Pancreas (tissue), 10 donors: ENCODE data around the gene S100P. TPM values are rescaled to one million over a fixed set of nuclear protein-coding genes. Genes with fewer than 3 reads are reported as not detected.
A peak's percentile ranks its signal among the peaks of the same experiment; 100 is the strongest.

ENCODE experiments used
- ATAC-seq, 4 donors: fragments of 200-7000 bp; cut with Tn5 transposase; one replicate each; pipeline versions ENCODE4 v1.8.0 to v1.9.1; 2020; ENCODE audit warnings: mild to moderate bottlenecking in 4 of 4, moderate library complexity in 4 of 4
- DNase-seq, 6 donors: peaks; one replicate each; pipeline ENCODE4 v3.0.0-alpha.2; 2020
- FAIRE-seq: peaks from 2 replicates; lab custom pipeline; 2012; peaks lifted over from hg19 to GRCh38; lab: Jason Lieb, UNC
- H3K27ac ChIP-seq, 4 donors: fragments of 200-600 bp; sonication (generic); 1 replicate in 3 of 4; 2 replicates in 1 of 4; pipeline versions ENCODE4 v1.5.0 to v1.8.0; 2020
- H3K27me3 ChIP-seq, 4 donors: fragments of 200-600 bp; one replicate each; pipeline ENCODE4 v1.8.0; 2021
- H3K36me3 ChIP-seq, 3 donors: fragments of 200-600 bp; sonication (generic) in 1 of 3; one replicate each; pipeline versions ENCODE4 v1.5.0 to v1.8.0; 2020 to 2021
- H3K4me1 ChIP-seq, 3 donors: fragments of 200-600 bp; one replicate each; pipeline ENCODE4 v1.8.0; 2021
- H3K4me3 ChIP-seq, 4 donors: fragments of 200-600 bp; sonication (generic) in 2 of 4; one replicate each; pipeline versions ENCODE4 v1.5.0 to v1.8.0; 2020 to 2021
- H3K9me3 ChIP-seq, 4 donors: fragments of 200-600 bp; one replicate each; pipeline ENCODE4 v1.8.0; 2021
- WGBS, 2 donors: extraction: QIAGEN DNeasy Blood & Tissue Kit; methylation state at CpG; one replicate each; pipeline ENCODE4 v1.1.7; 2013; 5-methylcytosine and 5-hydroxymethylcytosine counted together
- intact Hi-C, 3 donors: fragments of 100-400 bp; cut with DNase I; formaldehyde crosslinking; loops; one replicate each; pipeline versions ENCODE4 v1.11.1 to v1.14.2; 2022
- polyA plus RNA-seq, 2 donors: library from polyadenylated mRNA; stranded (reverse); fragments of 200-250 nt; gene quantifications; one replicate each; pipeline ENCODE4 v1.2.3, GENCODE V29; 2013
- total RNA-seq, 6 donors: library from RNA; stranded (reverse); fragmentation: NEBNext Ultra II Directional in 4 of 6; extraction: Animal tissue kit (Norgen Biotek cat#: 25700) in 4 of 6; gene quantifications; one replicate each; pipeline versions ENCODE4 v1.2.1 to v1.2.4, GENCODE V29; 2021 to 2023
- TF ChIP-seq, protein P1 (sequence below), 4 donors: fragments of 200-600 bp; sonication (generic) in 3 of 4; IDR thresholded peaks; one replicate each; pipeline versions ENCODE4 v1.5.0 to v1.8.0; 2021; ENCODE audit warnings: antibody characterized with exemption in 4 of 4
- donor health status: healthy with polysubstance abuse.
- donor health status: DM: no; HTN: no; CAD: no; lungs with moderate emphysema.
- donor health status: DM: no; HTN: no; CAD: no.
- donor health status: control.
- donor health status: control.
- donor health status: Bipolar disorder and iron deficiency.
- donor health status: DM: yes; HTN: yes; CAD: no.
- donor health status: DM: no; HTN: no; CAD: no.
- donor health status: DM: no; HTN: no; CAD: no.
- donor health status: DM: yes; HTN: yes; CAD: no.

The S100P gene
- total and polyA plus RNA-seq, 8 donors: 0.42 to 15.7 (median 1.5) TPM; not detected in 4

DNA sequence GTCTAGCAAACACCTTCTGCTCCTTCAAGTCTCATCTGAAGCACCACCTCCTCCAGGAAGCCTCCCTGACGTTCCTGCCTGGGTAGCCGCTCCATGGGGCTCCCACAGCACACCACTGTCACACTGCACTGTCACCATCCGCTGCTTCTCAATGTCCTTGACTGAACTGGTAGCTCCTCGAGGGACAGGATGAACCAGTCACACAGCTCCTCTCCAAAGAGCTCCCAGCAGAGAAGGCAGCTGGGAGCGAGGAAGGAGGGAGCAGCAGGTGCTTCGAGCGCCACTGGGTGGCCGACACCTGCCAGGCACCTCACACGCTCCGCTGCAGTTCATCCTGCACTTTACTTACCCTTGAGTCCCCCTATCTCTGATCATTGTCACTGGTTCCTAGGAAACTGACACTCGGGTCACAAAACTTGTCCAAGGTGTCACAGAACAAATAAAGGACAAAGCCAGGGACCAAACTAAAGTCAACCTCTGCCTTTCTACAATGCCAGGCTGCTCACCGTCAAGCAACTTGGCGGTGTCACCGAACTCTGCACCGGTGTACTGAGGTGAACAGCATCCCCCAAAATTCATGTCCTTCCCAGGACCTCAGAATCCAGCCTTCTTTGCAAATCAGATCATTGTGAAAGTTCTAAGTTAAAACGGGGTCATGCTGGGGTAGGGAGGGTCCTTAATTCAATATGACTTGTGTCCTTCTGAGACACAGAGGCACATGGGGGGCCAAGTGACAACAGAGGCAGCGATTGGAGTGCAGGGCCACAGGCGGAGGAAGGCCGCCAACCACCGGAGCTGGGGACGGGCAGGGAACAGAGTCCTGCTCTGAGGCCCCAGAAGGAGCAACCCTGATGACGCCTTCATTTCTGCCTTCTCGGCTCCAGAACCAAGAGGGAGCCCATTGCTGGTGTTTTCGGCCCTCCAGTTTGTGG lies 5.5 kb upstream of the S100P start:
- TF ChIP-seq, protein P1, sequence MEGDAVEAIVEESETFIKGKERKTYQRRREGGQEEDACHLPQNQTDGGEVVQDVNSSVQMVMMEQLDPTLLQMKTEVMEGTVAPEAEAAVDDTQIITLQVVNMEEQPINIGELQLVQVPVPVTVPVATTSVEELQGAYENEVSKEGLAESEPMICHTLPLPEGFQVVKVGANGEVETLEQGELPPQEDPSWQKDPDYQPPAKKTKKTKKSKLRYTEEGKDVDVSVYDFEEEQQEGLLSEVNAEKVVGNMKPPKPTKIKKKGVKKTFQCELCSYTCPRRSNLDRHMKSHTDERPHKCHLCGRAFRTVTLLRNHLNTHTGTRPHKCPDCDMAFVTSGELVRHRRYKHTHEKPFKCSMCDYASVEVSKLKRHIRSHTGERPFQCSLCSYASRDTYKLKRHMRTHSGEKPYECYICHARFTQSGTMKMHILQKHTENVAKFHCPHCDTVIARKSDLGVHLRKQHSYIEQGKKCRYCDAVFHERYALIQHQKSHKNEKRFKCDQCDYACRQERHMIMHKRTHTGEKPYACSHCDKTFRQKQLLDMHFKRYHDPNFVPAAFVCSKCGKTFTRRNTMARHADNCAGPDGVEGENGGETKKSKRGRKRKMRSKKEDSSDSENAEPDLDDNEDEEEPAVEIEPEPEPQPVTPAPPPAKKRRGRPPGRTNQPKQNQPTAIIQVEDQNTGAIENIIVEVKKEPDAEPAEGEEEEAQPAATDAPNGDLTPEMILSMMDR (IDR thresholded peaks at IDR 0.05): no peak
- ATAC-seq (no peak), FAIRE-seq (no peak), DNase-seq (no peak)
- Histone ChIP-seq H3K27me3 (no peaks in the 10 kb centered on the region), H3K4me1 (no peaks in the 10 kb centered on the region), H3K4me3 (no peak overlapping the region), H3K36me3 (no peaks in the 10 kb centered on the region), H3K27ac (no peak overlapping the region), H3K9me3 (no peaks in the 10 kb centered on the region)
- intact Hi-C loops: no loop called here
- 82% methylated on average over 24 of the region's 24 CpGs for WGBS, 2 donors

- H3K4me1 ChIP-seq: no peaks in the 10 kb centered on the region
- H3K27me3 ChIP-seq: no peaks in the 10 kb centered on the region
- ATAC-seq (peak in 3 of 4 donors; percentile 65 to 78 (median 71)), DNase-seq (no peak), FAIRE-seq (no peak)
- TF ChIP-seq, protein P1 (IDR thresholded peaks at IDR 0.05): no peak
- intact Hi-C loops: no loop called here
- H3K36me3 ChIP-seq: no peaks in the 10 kb centered on the region
- H3K27ac ChIP-seq: no peak overlapping the region
- H3K4me3 ChIP-seq: peak overlapping the region in 1 of 4 donors; percentile 7
- 45 to 50% methylated on average over 23 of the region's 23 CpGs for WGBS, 2 donors
- no peaks in the 10 kb centered on the region for H3K9me3 ChIP-seq
Observed at GRCh38 chr4:6688879-6689505, 4.7 kb upstream of the S100P start.

GRCh38 chr4:6689506-6689960 lies 4.1 kb upstream of the S100P start:
- ATAC-seq (peak in 2 of 4 donors; percentile 44 to 63), FAIRE-seq (no peak), DNase-seq (no peak)
- H3K9me3 ChIP-seq: no peaks in the 10 kb centered on the region
- WGBS, 2 donors: 65 to 72% methylated on average over 15 of the region's 15 CpGs
- no peaks in the 10 kb centered on the region for H3K4me1 ChIP-seq
- peak overlapping the region in 1 of 4 donors; percentile 7 for H3K4me3 ChIP-seq
- H3K36me3 ChIP-seq: no peaks in the 10 kb centered on the region
- no peaks in the 10 kb centered on the region for H3K27me3 ChIP-seq
- TF ChIP-seq, protein P1 (IDR thresholded peaks at IDR 0.05): no peak
- intact Hi-C loops: no loop called here
- no peak overlapping the region for H3K27ac ChIP-seq

GRCh38 chr4:6692379-6692778 lies 1.3 kb upstream of the S100P start:
- WGBS, 2 donors: 86 to 91% methylated on average over 8 of the region's 8 CpGs
- no peaks in the 10 kb centered on the region for H3K27me3 ChIP-seq
- H3K4me3 ChIP-seq: no peak overlapping the region
- DNase-seq: no peak
- H3K4me1 ChIP-seq: no peaks in the 10 kb centered on the region
- H3K9me3 ChIP-seq: no peaks in the 10 kb centered on the region
- TF ChIP-seq, protein P1 (IDR thresholded peaks at IDR 0.05): no peak
- no peak overlapping the region for H3K27ac ChIP-seq
- H3K36me3 ChIP-seq: no peaks in the 10 kb centered on the region
- no peak for FAIRE-seq
- intact Hi-C loops: no loop called here
- no peak for ATAC-seq
